ENCODE measurements around the gene BEST2.
A peak's percentile ranks its signal among the peaks of the same experiment; 100 is the strongest.

BEST2 gene

DNA sequence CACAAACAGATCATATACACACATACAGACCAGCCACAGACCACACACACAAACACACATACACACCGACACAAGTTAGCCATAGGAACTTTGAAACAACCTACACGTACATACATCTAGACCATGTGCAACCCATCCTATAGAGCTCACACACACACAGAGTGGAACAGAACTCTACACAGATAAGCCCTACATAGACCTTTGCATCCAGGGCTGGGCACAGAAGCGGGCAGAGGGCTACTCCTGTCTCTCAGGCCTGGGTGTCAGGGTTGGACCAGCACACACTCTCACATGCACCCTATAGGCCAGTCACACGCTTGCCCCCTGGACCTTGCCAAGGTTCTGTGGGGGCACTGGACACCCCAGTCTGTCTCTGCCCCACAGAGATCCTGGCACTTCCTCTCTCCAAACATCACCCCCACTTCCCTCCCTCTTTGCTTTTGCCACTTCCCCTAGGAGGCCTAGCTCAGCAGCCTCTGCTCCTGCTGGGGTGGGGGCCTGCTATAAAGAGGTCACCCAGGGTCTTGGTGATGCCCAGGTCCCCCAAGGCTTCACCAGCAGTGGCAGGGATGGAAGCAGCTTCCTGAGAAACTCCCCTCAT lies 33.9 kb downstream of the BEST2 start:
- no peak overlapping the region for H3K4me3 ChIP-seq (ENCODE audit: low read depth, low read length)
- DNase-seq, result no peak
- no peaks in the 10 kb centered on the region for H3K36me3 ChIP-seq
- TF ChIP-seq, protein P1, sequence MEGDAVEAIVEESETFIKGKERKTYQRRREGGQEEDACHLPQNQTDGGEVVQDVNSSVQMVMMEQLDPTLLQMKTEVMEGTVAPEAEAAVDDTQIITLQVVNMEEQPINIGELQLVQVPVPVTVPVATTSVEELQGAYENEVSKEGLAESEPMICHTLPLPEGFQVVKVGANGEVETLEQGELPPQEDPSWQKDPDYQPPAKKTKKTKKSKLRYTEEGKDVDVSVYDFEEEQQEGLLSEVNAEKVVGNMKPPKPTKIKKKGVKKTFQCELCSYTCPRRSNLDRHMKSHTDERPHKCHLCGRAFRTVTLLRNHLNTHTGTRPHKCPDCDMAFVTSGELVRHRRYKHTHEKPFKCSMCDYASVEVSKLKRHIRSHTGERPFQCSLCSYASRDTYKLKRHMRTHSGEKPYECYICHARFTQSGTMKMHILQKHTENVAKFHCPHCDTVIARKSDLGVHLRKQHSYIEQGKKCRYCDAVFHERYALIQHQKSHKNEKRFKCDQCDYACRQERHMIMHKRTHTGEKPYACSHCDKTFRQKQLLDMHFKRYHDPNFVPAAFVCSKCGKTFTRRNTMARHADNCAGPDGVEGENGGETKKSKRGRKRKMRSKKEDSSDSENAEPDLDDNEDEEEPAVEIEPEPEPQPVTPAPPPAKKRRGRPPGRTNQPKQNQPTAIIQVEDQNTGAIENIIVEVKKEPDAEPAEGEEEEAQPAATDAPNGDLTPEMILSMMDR (IDR thresholded peaks at IDR 0.05; ENCODE audit: low read depth, low read length), result no peak
- no peaks in the 10 kb centered on the region for H3K27me3 ChIP-seq (ENCODE audit: insufficient read depth, low read depth, severe bottlenecking)
- no peaks in the 10 kb centered on the region for H3K9me3 ChIP-seq (ENCODE audit: severe bottlenecking)
- peak overlapping the region; percentile 96 for H3K27ac ChIP-seq

DNA sequence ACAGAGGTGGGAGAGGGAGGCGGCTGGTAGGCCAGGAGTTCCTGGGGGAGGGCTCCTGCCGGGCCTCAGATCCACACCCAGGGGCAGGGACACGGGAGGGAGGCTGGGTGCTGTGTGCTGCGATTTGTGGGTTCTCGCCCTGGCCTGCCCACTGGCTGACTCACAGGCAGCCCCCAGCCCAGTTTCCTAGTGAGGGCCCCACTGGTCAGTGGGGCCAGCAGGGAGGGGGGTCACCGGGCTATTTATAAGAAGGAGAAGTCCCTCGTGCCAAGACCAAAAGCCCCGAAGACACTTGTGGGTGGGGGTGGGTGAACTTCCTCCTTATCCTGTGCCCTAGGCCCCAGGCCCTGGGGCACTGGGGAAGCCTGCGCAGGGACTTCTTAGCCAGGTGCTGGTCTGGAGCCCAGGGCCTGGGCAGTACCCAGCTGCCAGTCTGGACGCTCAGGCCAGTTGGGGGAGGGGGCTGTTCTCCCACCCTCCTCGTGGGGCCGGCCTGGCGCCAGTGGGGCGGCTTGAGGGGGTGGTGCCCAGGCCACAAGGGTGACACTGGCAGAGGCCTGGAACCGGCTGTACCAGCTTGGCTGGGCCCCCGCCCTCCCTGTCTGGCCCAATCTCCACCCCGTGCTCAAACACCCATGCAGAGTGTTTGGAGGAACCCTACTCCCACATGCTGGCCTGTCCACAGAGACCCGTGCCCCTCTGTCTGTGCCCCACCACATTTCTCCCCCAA lies 34.7 kb downstream of the BEST2 start:
- Histone ChIP-seq H3K9me3 (ENCODE audit: severe bottlenecking) (no peaks in the 10 kb centered on the region), H3K27ac (peak overlapping the region; percentile 96), H3K36me3 (no peaks in the 10 kb centered on the region), H3K27me3 (ENCODE audit: insufficient read depth, low read depth, severe bottlenecking) (no peaks in the 10 kb centered on the region), H3K4me3 (ENCODE audit: low read depth, low read length) (no peak overlapping the region)
- TF ChIP-seq, protein P1 (IDR thresholded peaks at IDR 0.05; ENCODE audit: low read depth, low read length), result no peak
- DNase-seq, result no peak

- H3K27ac ChIP-seq, result peak overlapping the region; percentile 96
- no peaks in the 10 kb centered on the region for H3K9me3 ChIP-seq (ENCODE audit: severe bottlenecking)
- DNase-seq, result no peak
- H3K27me3 ChIP-seq (ENCODE audit: insufficient read depth, low read depth, severe bottlenecking), result no peaks in the 10 kb centered on the region
- H3K4me3 ChIP-seq (ENCODE audit: low read depth, low read length), result no peak overlapping the region
- no peaks in the 10 kb centered on the region for H3K36me3 ChIP-seq
- TF ChIP-seq, protein P1 (IDR thresholded peaks at IDR 0.05; ENCODE audit: low read depth, low read length), result no peak
Measured at GRCh38 chr19:12786952-12787351, 35.4 kb downstream of the BEST2 start.

- H3K36me3 ChIP-seq, result no peaks in the 10 kb centered on the region
- H3K9me3 ChIP-seq (ENCODE audit: severe bottlenecking), result no peaks in the 10 kb centered on the region
- no peak for DNase-seq
- peak overlapping the region; percentile 96 for H3K27ac ChIP-seq
- H3K4me3 ChIP-seq (ENCODE audit: low read depth, low read length), result no peak overlapping the region
- TF ChIP-seq, protein P1 (IDR thresholded peaks at IDR 0.05; ENCODE audit: low read depth, low read length), result no peak
- no peaks in the 10 kb centered on the region for H3K27me3 ChIP-seq (ENCODE audit: insufficient read depth, low read depth, severe bottlenecking)
Measured at GRCh38 chr19:12787458-12787857, 35.9 kb downstream of the BEST2 start.

DNA sequence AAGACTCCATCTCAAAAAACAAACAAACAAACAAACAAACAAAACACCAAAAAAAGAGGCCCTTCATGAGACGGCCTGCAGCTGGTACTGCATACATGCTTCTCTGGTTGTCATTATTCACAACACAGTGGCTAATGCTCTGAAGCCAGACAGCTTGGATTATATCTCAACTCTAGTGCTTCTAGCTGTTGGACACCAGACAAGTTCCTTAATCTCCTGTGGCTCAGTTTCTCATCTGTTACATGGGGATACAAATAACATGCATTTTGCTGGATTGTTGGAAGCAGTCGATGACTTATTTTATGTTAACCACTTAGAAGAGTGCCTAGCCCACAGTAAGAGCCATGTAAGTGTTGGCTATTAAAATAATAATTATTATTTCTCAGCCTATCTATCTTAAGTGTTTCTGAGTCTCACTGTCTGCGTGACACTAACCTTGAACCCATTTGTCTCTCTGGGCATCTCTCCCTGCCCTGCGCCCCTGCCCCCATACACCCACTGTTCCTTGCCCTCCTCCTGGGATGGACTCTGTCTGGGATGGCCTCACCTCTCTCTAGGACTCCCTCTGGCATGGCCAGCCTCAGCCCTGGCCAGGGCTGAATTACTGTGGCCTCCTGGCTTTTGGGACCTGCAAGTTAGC lies 36.6 kb downstream of the BEST2 start:
- Histone ChIP-seq H3K36me3 (no peaks in the 10 kb centered on the region), H3K4me3 (ENCODE audit: low read depth, low read length) (peak overlapping the region; percentile 81), H3K9me3 (ENCODE audit: severe bottlenecking) (no peaks in the 10 kb centered on the region), H3K27ac (peak overlapping the region; percentile 96), H3K27me3 (ENCODE audit: insufficient read depth, low read depth, severe bottlenecking) (no peaks in the 10 kb centered on the region)
- TF ChIP-seq, protein P1 (IDR thresholded peaks at IDR 0.05; ENCODE audit: low read depth, low read length), result no peak
- no peak for DNase-seq
